Right renal pelvis (tissue), 4 donors: Measurements from ENCODE around the gene ADAT2. TPM values are rescaled to one million over a fixed set of nuclear protein-coding genes. Genes with fewer than 3 reads are reported as not detected.

Source experiments
- DNase-seq, 4 donors: peaks; one replicate each; pipeline ENCODE4 v3.0.0-alpha.2; 2013; ENCODE audit warnings: low read depth in 4 of 4, low spot score in 3 of 4, missing footprints in 1 of 4
- polyA plus RNA-seq, 4 donors: library from polyadenylated mRNA; unstranded; fragments of 120-200 nt; gene quantifications; one replicate each; pipeline ENCODE4 v1.2.1, GENCODE V29; 2013; ENCODE audit not compliant: insufficient read length in 4 of 4

ADAT2 gene
- polyA plus RNA-seq, 4 donors = 9.4 to 16.7 (median 11.7) TPM

- no peak for DNase-seq
Observed at GRCh38 chr6:143441680-143442545, 8.6 kb downstream of the ADAT2 start.

GRCh38 chr6:143441010-143441409, 9.5 kb downstream of the ADAT2 start:
- DNase-seq = no peak

- DNase-seq = no peak
Observed at GRCh38 chr6:143432588-143432987, 17.9 kb downstream of the ADAT2 start.

GRCh38 chr6:143431226-143431625, 19.3 kb downstream of the ADAT2 start:
- no peak for DNase-seq

GRCh38 chr6:143429970-143430369, 20.5 kb downstream of the ADAT2 start:
- no peak for DNase-seq

GRCh38 chr6:143427109-143427817, 23.2 kb downstream of the ADAT2 start:
- peak; percentile 54 to 71 (median 68) for DNase-seq

GRCh38 chr6:143426026-143426425, 24.5 kb downstream of the ADAT2 start:
- DNase-seq = no peak

GRCh38 chr6:143419526-143419925, 31.0 kb downstream of the ADAT2 start:
- DNase-seq = no peak

- no peak for DNase-seq
Observed at GRCh38 chr6:143414769-143415168, 35.7 kb downstream of the ADAT2 start.

GRCh38 chr6:143410859-143411270, 39.6 kb downstream of the ADAT2 start:
- DNase-seq = no peak

GRCh38 chr6:143408787-143409162, 41.7 kb downstream of the ADAT2 start:
- DNase-seq = no peak

- no peak for DNase-seq
Observed at GRCh38 chr6:143408151-143408786, 42.2 kb downstream of the ADAT2 start.

- no peak for DNase-seq
Observed at GRCh38 chr6:143406673-143407072, 43.8 kb downstream of the ADAT2 start.

- no peak for DNase-seq
Observed at GRCh38 chr6:143405373-143406154, 44.9 kb downstream of the ADAT2 start.

GRCh38 chr6:143402721-143403336, 47.7 kb downstream of the ADAT2 start:
- no peak for DNase-seq

- DNase-seq = no peak
Observed at GRCh38 chr6:143401636-143402370, 48.7 kb downstream of the ADAT2 start.

- no peak for DNase-seq
Observed at GRCh38 chr6:143401068-143401446, 49.4 kb downstream of the ADAT2 start.

GRCh38 chr6:143400258-143401067, 50.0 kb downstream of the ADAT2 start:
- no peak for DNase-seq

GRCh38 chr6:143399775-143400174, 50.7 kb downstream of the ADAT2 start:
- no peak for DNase-seq
